GM12878 (cell line): ENCODE data around the gene ZCCHC8. TPM values are rescaled to one million over a fixed set of nuclear protein-coding genes. Genes with fewer than 3 reads are reported as not detected.
A peak's percentile ranks its signal among the peaks of the same experiment; 100 is the strongest.

Experiments
- ATAC-seq: fragments of 200-7000 bp; cut with Tn5 transposase; 3 replicates; pipeline ENCODE4 v1.9.1; 2020; ENCODE audit warnings: mild to moderate bottlenecking, moderate library complexity
- BruUV-seq: library from RNA; stranded (reverse); fragments of 400-500 nt; replicated peaks from 2 replicates; lab custom pipeline; 2021; lab: Mats Ljungman, UMichigan
- CTCF ChIA-PET: fragments of 300-600 bp; sonication (Branson Sonifier 250); formaldehyde crosslinking; extraction: SDS; loops from one replicate; lab custom pipeline; 2021; ENCODE audit warnings: inconsistent platforms; lab: Yijun Ruan, JAX
- POLR2A ChIA-PET: fragments of 350-600 bp; formaldehyde crosslinking; extraction: SDS; loops from one replicate; lab custom pipeline; 2021; ENCODE audit warnings: inconsistent platforms; lab: Charles Lee
- RAD21 ChIA-PET: fragments of 300-600 bp; sonication (Branson Sonifier 250); formaldehyde crosslinking; loops from one replicate; lab custom pipeline; 2023; ENCODE audit warnings: antibody characterized with exemption; ENCODE audit not compliant: unreplicated experiment; lab: Charles Lee
- SMC1A ChIA-PET: fragments of 300-600 bp; sonication (Branson Sonifier 250); formaldehyde crosslinking; loops from one replicate; lab custom pipeline; 2023; ENCODE audit not compliant: unreplicated experiment, uncharacterized antibody; lab: Charles Lee
- DNase-seq: peaks from one replicate; pipeline ENCODE4 v3.0.0-alpha.2; 2011; ENCODE audit warnings: low read depth, low spot score
- FAIRE-seq: peaks from 3 replicates; lab custom pipeline; 2011; peaks lifted over from hg19 to GRCh38; lab: Jason Lieb, UNC
- H2AFZ ChIP-seq: 2 replicates; pipeline ENCODE4 v1.6.0; 2011; ENCODE audit warnings: low read depth, low read length, control low read depth; ENCODE audit not compliant: control insufficient read depth
- H3K27ac ChIP-seq: 2 replicates; pipeline ENCODE4 v1.5.1; 2011; ENCODE audit warnings: control low read depth; ENCODE audit not compliant: control insufficient read depth, insufficient read depth
- H3K27me3 ChIP-seq, 2 experiments: replicated peaks in 1 of 2; 2 replicates each; pipeline versions ENCODE4 v1.6.0 to v1.6.1; 2011; ENCODE audit warnings: low read length in 1 of 2; ENCODE audit not compliant: control insufficient read depth in 2 of 2, insufficient read depth in 2 of 2
- H3K36me3 ChIP-seq, 2 experiments: 2 replicates each; pipeline ENCODE4 v1.5.1; 2011; ENCODE audit warnings: low read length in 1 of 2; ENCODE audit not compliant: control insufficient read depth in 2 of 2, insufficient read depth in 2 of 2
- H3K4me1 ChIP-seq: 2 replicates; pipeline ENCODE4 v1.6.1; 2011; ENCODE audit warnings: mild to moderate bottlenecking, low read length, moderate library complexity, mixed read lengths; ENCODE audit not compliant: control insufficient read depth, insufficient read depth
- H3K4me2 ChIP-seq: 2 replicates; pipeline ENCODE4 v1.6.0; 2011; ENCODE audit warnings: control low read depth; ENCODE audit not compliant: control insufficient read depth, insufficient read depth
- H3K4me3 ChIP-seq: fragments of 200-600 bp; sonication (generic); 2 replicates; pipeline ENCODE4 v1.5.1; 2016
- H3K79me2 ChIP-seq: 2 replicates; pipeline ENCODE4 v1.6.0; 2011; ENCODE audit warnings: low read length; ENCODE audit not compliant: control insufficient read depth, insufficient read depth
- H3K9ac ChIP-seq: 2 replicates; pipeline ENCODE4 v1.8.0; 2011; ENCODE audit warnings: low read length, control low read depth, mixed read lengths; ENCODE audit not compliant: control insufficient read depth, insufficient read depth
- H3K9me3 ChIP-seq: replicated peaks from 3 replicates; pipeline ENCODE4 v1.5.1; 2011; ENCODE audit warnings: mild to moderate bottlenecking, low read length; ENCODE audit not compliant: control insufficient read depth, insufficient read depth
- H4K20me1 ChIP-seq: 2 replicates; pipeline ENCODE4 v1.6.0; 2011; ENCODE audit not compliant: control insufficient read depth, insufficient read depth
- BACH1 ChIP-seq: fragments of 450-650 bp; IDR thresholded peaks from 2 replicates; pipeline ENCODE4 v1.6.1; 2017; ENCODE audit warnings: mild to moderate bottlenecking, borderline replicate concordance
- BCL11A ChIP-seq: IDR thresholded peaks from 2 replicates; pipeline ENCODE4 v1.6.1; 2011; ENCODE audit warnings: low read depth, low read length
- CEBPB ChIP-seq, 2 experiments: fragments of 150-350 bp in 1 of 2; IDR thresholded peaks; 2 replicates each; pipeline ENCODE4 v1.6.1; 2012 to 2014; ENCODE audit warnings: low read depth in 2 of 2, low read length in 2 of 2, borderline replicate concordance in 1 of 2, inconsistent platforms in 1 of 2
- FOXM1 ChIP-seq: IDR thresholded peaks from 2 replicates; pipeline ENCODE4 v1.6.1; 2012; ENCODE audit warnings: low read depth, mild to moderate bottlenecking, inconsistent platforms, low read length, moderate library complexity
- NFXL1 ChIP-seq: fragments of 450-650 bp; IDR thresholded peaks from 2 replicates; pipeline ENCODE4 v1.6.1; 2017; ENCODE audit warnings: antibody characterized with exemption, mild to moderate bottlenecking, borderline replicate concordance
- NRF1 ChIP-seq: conservative IDR thresholded peaks from 2 replicates; pipeline ENCODE4 v1.6.1; 2011; ENCODE audit warnings: mild to moderate bottlenecking, low read depth, low read length, improper control_type of control experiment
- PAX5 ChIP-seq: IDR thresholded peaks from 2 replicates; pipeline ENCODE4 v1.6.1; 2011; ENCODE audit warnings: low read depth, low read length, borderline replicate concordance
- PAX8 ChIP-seq: fragments of 450-650 bp; IDR thresholded peaks from 2 replicates; pipeline ENCODE4 v1.6.1; 2017; ENCODE audit warnings: mild to moderate bottlenecking, moderate library complexity
- RBBP5 ChIP-seq: fragments of 200-600 bp; sonication (generic); conservative IDR thresholded peaks from 2 replicates; pipeline ENCODE4 v1.6.1; 2016
- RELA ChIP-seq: fragments of 450-650 bp; IDR thresholded peaks from 2 replicates; pipeline ENCODE4 v1.8.0; 2014; ENCODE audit warnings: borderline replicate concordance; ENCODE audit not compliant: partially characterized antibody
- SREBF1 ChIP-seq: IDR thresholded peaks from 2 replicates; pipeline ENCODE4 v1.6.1; 2012; ENCODE audit warnings: mild to moderate bottlenecking, low read length
- SUZ12 ChIP-seq: fragments of 200-600 bp; sonication (generic); IDR thresholded peaks from one replicate; pipeline ENCODE4 v1.6.1; 2018; ENCODE audit warnings: antibody characterized with exemption, mild to moderate bottlenecking; ENCODE audit not compliant: unreplicated experiment
- ZZZ3 ChIP-seq: IDR thresholded peaks from 2 replicates; pipeline ENCODE4 v1.6.1; 2011; ENCODE audit warnings: low read depth; ENCODE audit not compliant: control insufficient read depth, insufficient read length
- WGBS: methylation state at CpG from one replicate; pipeline ENCODE4 v1.1.6; 2016; ENCODE audit warnings: low lambda C conversion rate; ENCODE audit not compliant: insufficient replicate concordance, insufficient coverage; ENCODE audit errors: missing lambda C conversion rate; 5-methylcytosine and 5-hydroxymethylcytosine counted together
- in situ Hi-C: fragments of 300-500 bp; cut with MboI; formaldehyde crosslinking; loops from 9 replicates; pipeline ENCODE4 v1.14.3; 2018; ENCODE audit warnings: mixed read lengths
- intact Hi-C: fragments of 100-400 bp; cut with micrococcal nuclease; formaldehyde crosslinking; loops from one replicate; pipeline ENCODE4 v1.14.2; 2022; ENCODE audit not compliant: unreplicated experiment
- polyA plus RNA-seq, 11 experiments: library from polyadenylated mRNA; depleted of rRNA in 4 of 11; unstranded in 6 of 11; stranded (reverse) in 5 of 11; fragments of >200 nt; fragmentation: Nextera tagmentation in 4 of 11; fragmentation: Illumina TruSeq in 1 of 11; extraction: Ambion mirVana in 4 of 11; extraction: Trizol in 1 of 11; gene quantifications; 1 replicate in 1 of 11; 2 replicates in 10 of 11; pipeline versions ENCODE4 v1.2.1 to v1.2.3, GENCODE V29; 2011 to 2016; ENCODE audit warnings: inconsistent platforms in 2 of 11, missing spikeins in 2 of 11, low read depth in 1 of 11
- total RNA-seq, 4 experiments: library from RNA; depleted of rRNA in 3 of 4; stranded (reverse); fragments of >200 nt in 3 of 4; fragmentation: Illumina TruSeq in 1 of 4; extraction: Trizol in 1 of 4; gene quantifications; 2 replicates each; pipeline versions ENCODE4 v1.2.1 to v1.2.3, GENCODE V29; 2013 to 2021
- TF ChIP-seq, protein P1 (sequence below): IDR thresholded peaks from 2 replicates; pipeline ENCODE4 v1.6.1; 2012; ENCODE audit warnings: mild to moderate bottlenecking, low read depth, low read length
- TF ChIP-seq, protein P2 (sequence below): fragments of 450-650 bp; IDR thresholded peaks from 2 replicates; pipeline ENCODE4 v1.6.1; 2014; ENCODE audit warnings: mild to moderate bottlenecking

The ZCCHC8 gene
- total and polyA plus RNA-seq, 10 of the 15 experiments (the other 5 are each of a cell fraction or from before 2014, with no cell fraction given): 8.8 to 34.8 (median 21.7) TPM

DNA sequence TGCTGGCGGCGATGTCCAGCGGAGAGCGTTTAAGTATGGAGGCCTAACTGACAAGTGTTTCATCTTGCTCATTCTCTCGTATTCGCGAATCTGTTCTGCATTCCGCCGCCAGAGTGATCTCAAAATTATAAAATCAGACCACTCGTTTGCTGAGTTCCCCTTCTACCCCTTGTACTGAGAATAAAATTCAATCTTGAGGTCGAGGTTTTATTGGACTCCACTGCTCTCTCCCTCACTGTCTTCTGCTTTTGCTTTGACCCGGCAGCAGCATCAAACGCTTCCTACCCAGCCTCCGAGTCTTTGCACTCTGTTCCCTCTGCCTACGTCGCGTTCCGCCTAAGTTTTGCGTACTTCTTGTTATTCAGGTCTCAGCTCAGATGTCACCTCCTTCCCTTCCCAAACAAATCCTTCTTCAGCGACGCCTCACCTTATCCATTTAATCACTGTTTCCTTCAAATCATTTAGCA is 26.8 kb upstream of the ZCCHC8 start (continued):
- TF ChIP-seq ZZZ3 (no peak), PAX8 (0 out of 2 replicates have a peak, but pooled peaks have one; percentile 62), CEBPB (IDR thresholded peaks at IDR 0.05; ENCODE audit: borderline replicate concordance in 1 of 2, low read depth in 2 of 2, low read length in 2 of 2) (no peak), SREBF1 (no peak)

DNA sequence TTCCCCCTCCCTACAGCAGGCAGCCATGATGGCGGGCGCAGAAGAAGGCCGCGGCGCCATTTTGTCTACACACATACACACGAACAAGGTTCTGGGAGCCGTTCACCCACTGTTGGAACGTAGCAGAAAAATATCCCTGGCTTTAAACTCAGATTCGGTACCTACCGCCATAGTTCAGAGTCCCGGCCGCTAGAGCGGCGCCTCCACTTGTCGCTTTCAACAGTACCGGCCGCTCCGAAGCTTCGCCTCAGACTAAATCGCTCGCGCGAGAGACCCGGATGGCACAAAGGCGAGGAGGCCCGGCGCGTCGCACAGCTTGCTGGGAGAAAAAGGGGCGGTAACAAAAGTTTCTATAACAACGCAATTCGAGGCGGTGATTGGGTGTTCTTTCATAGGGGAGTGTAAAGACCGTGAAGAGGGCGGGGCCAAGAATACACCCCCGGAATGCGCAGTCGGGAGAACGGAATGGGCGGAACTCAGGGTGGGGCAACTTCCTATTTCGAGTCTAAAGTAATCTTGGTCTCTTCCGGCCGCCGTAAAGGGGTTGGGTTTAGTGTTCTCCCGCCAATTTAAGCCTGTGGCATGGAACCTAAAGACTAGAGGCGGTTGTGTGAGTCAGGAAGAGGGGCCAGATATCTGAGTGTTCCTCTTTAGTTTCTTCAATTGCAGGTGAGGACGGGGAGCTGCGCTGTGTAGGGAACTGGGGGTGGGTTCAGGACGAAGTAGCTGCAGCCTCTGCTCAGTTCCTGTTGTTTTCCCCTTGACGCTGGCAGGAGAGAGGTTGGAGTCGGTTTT is 26.1 kb upstream of the ZCCHC8 start, which contains the start of the genes KNTC1 and RSRC2:
Gene KNTC1 (plus strand): TSS at position 567 of the 795 bp plus-strand sequence. CDS start 2,815 bp downstream, outside the sequence.
Gene RSRC2 (minus strand): TSS at position 254 of the 795 bp plus-strand sequence. CDS start 83 bp downstream, at position 171.
- Histone ChIP-seq H3K9ac (peak within 1 kb of the TSS; percentile 100), H3K4me2 (peak within 1 kb of the TSS; percentile 75), H3K4me3 (peak within 1 kb of the TSS; percentile 96), H3K36me3 (peaks cover 0 to 9% of the 10 kb centered on the region in 2 experiments; a peak in 3 of 4 replicates), H3K4me1 (peaks cover 28% of the 10 kb centered on the region), H3K79me2 (peaks cover 88% of the 10 kb centered on the region), H3K9me3 (no peaks in the 10 kb centered on the region), H3K27me3 (no peaks in the 10 kb centered on the region), H3K27ac (peak within 1 kb of the TSS; percentile 99), H2AFZ (peak within 1 kb of the TSS; percentile 91), H4K20me1 (0 out of 2 replicates have a peak, but pooled peaks cover 4% of the 10 kb centered on the region)
- ATAC-seq: peak; percentile 86
- peak; percentile 93 for FAIRE-seq
- ChIA-PET POLR2A (interaction anchor here (0.6 to 9.7 kb wide), 6 partner anchors 12 to 364 kb away, joined by 3 to 160 read pairs (median 4); partner anchors contain the start of gene ZCCHC8), CTCF (interaction anchor here (0.6 to 2.8 kb wide), 5 partner anchors 14 to 1231 kb away, joined by 3 to 16 read pairs (median 3); partner anchors contain the start of gene ZCCHC8), RAD21 (interaction anchor here (0.7 to 4.6 kb wide), 3 partner anchors 20 to 124 kb away, joined by 3 to 49 read pairs (median 5); partner anchors contain the start of gene ZCCHC8), SMC1A (interaction anchor here (0.9 to 3.1 kb wide), 4 partner anchors 27 to 127 kb away, joined by 3 to 39 read pairs (median 5); partner anchors contain the start of gene ZCCHC8)
- BruUV-seq: no TSS peak
- under 1% methylated on average over 51 of the region's 51 CpGs for WGBS
- intact Hi-C loops (loop anchor here (2.0 kb wide), 1 partner anchor 26 kb away; the partner anchor contains the start of gene ZCCHC8), in situ Hi-C loops (no loop called here)
- DNase-seq: peak; percentile 99
- TF ChIP-seq PAX5 (0 out of 2 replicates have a peak, but pooled peaks have one; percentile 30), BCL11A (no peak), RBBP5 (0 out of 2 replicates have a peak, but pooled peaks have one; percentile 56), RELA (no peak), SUZ12 (no peak), BACH1 (peak; percentile 64; the same call in 1 of the 2 replicates), FOXM1 (no peak; the same call in 1 of the 2 replicates), NFXL1 (no peak), NRF1 (peak; percentile 29; the same call in 1 of the 2 replicates)
- TF ChIP-seq, protein P1, sequence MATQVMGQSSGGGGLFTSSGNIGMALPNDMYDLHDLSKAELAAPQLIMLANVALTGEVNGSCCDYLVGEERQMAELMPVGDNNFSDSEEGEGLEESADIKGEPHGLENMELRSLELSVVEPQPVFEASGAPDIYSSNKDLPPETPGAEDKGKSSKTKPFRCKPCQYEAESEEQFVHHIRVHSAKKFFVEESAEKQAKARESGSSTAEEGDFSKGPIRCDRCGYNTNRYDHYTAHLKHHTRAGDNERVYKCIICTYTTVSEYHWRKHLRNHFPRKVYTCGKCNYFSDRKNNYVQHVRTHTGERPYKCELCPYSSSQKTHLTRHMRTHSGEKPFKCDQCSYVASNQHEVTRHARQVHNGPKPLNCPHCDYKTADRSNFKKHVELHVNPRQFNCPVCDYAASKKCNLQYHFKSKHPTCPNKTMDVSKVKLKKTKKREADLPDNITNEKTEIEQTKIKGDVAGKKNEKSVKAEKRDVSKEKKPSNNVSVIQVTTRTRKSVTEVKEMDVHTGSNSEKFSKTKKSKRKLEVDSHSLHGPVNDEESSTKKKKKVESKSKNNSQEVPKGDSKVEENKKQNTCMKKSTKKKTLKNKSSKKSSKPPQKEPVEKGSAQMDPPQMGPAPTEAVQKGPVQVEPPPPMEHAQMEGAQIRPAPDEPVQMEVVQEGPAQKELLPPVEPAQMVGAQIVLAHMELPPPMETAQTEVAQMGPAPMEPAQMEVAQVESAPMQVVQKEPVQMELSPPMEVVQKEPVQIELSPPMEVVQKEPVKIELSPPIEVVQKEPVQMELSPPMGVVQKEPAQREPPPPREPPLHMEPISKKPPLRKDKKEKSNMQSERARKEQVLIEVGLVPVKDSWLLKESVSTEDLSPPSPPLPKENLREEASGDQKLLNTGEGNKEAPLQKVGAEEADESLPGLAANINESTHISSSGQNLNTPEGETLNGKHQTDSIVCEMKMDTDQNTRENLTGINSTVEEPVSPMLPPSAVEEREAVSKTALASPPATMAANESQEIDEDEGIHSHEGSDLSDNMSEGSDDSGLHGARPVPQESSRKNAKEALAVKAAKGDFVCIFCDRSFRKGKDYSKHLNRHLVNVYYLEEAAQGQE: 0 out of 2 replicates have a peak, but pooled peaks have one; percentile 21
- TF ChIP-seq, protein P2, sequence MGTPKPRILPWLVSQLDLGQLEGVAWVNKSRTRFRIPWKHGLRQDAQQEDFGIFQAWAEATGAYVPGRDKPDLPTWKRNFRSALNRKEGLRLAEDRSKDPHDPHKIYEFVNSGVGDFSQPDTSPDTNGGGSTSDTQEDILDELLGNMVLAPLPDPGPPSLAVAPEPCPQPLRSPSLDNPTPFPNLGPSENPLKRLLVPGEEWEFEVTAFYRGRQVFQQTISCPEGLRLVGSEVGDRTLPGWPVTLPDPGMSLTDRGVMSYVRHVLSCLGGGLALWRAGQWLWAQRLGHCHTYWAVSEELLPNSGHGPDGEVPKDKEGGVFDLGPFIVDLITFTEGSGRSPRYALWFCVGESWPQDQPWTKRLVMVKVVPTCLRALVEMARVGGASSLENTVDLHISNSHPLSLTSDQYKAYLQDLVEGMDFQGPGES: 0 out of 2 replicates have a peak, but pooled peaks have one; percentile 21
